ENCODE data around the gene LNP1. TPM values are rescaled to one million over a fixed set of nuclear protein-coding genes. Genes with fewer than 3 reads are reported as not detected.

Gene LNP1
- total and polyA plus RNA-seq, 10 of the 15 experiments (the other 5 are each of a cell fraction or from before 2014, with no cell fraction given), result 2.1 to 4.2 (median 2.7) TPM

GRCh38 chr3:100456745-100457144 is 55.4 kb downstream of the LNP1 start:
- H3K4me3 ChIP-seq, result no peak overlapping the region
- H3K36me3 ChIP-seq (ENCODE audit: control insufficient read depth in 2 of 2, insufficient read depth in 2 of 2, low read length in 1 of 2), result no peaks in the 10 kb centered on the region
- intact Hi-C loops (cut with micrococcal nuclease; ENCODE audit: unreplicated experiment), result loop anchor here (5.0 kb wide), 1 partner anchor 624 kb away; no protein-coding TSS in a partner anchor
- 88% methylated on average over 1 of the region's 1 CpG for WGBS (ENCODE audit: insufficient coverage, insufficient replicate concordance, low lambda C conversion rate, missing lambda C conversion rate)
- CTCF ChIA-PET, result interaction anchor here (0.9 to 2.2 kb wide), 7 partner anchors 9 to 625 kb away, joined by 3 to 10 read pairs (median 3); no protein-coding TSS in a partner anchor
- BruUV-seq (replicated peaks), result no TSS peak
- RAD21 ChIA-PET (ENCODE audit: unreplicated experiment), result interaction anchor here (1.0 to 1.4 kb wide), 3 partner anchors 133 to 633 kb away, joined by 3 to 5 read pairs (median 4); no protein-coding TSS in a partner anchor
- POLR2A ChIA-PET, result interaction anchor here (0.7 kb wide), 1 partner anchor 27 kb away, joined by 4 read pairs; no protein-coding TSS in a partner anchor
- H3K27ac ChIP-seq (ENCODE audit: control insufficient read depth, insufficient read depth), result no peak overlapping the region
- no peak overlapping the region for H3K4me2 ChIP-seq (ENCODE audit: control insufficient read depth, insufficient read depth)
- FAIRE-seq (no peak), ATAC-seq (no peak), DNase-seq (ENCODE audit: low read depth, low spot score) (no peak)
- no peak for TF ChIP-seq NR2C1 (IDR thresholded peaks at IDR 0.05)
- TF ChIP-seq MEF2B (IDR thresholded peaks at IDR 0.05; ENCODE audit: partially characterized antibody, poor library complexity, severe bottlenecking), result no peak
- no peak for TF ChIP-seq NFIC (IDR thresholded peaks at IDR 0.05; ENCODE audit: low read depth, low read length)
- TF ChIP-seq POU2F2 (IDR thresholded peaks at IDR 0.05; ENCODE audit: borderline replicate concordance, low read depth, low read length), result no peak
- TF ChIP-seq ATF3 (IDR thresholded peaks at IDR 0.05; ENCODE audit: borderline replicate concordance, extremely low read depth, low read depth, low read length), result no peak
- TF ChIP-seq ZBTB33 (IDR thresholded peaks at IDR 0.05), result no peak
- no peak for TF ChIP-seq CEBPB (IDR thresholded peaks at IDR 0.05; ENCODE audit: borderline replicate concordance in 1 of 2, low read depth in 2 of 2, low read length in 2 of 2)
- no peak for TF ChIP-seq ZNF622 (IDR thresholded peaks at IDR 0.05)
- TF ChIP-seq EP300 (IDR thresholded peaks at IDR 0.05; ENCODE audit: borderline replicate concordance in 1 of 2, control insufficient read depth in 1 of 2, low read depth in 2 of 2, low read length in 2 of 2), result no peak
- TF ChIP-seq CREM (IDR thresholded peaks at IDR 0.05; ENCODE audit: low read depth), result no peak
- no peak for TF ChIP-seq CUX1 (IDR thresholded peaks at IDR 0.05; ENCODE audit: insufficient replicate concordance, low read depth, low read length)
- no peak for TF ChIP-seq PAX8 (IDR thresholded peaks at IDR 0.05)
- no peak for TF ChIP-seq CBX3 (IDR thresholded peaks at IDR 0.05; ENCODE audit: borderline replicate concordance, low read depth)
- TF ChIP-seq JUNB (IDR thresholded peaks at IDR 0.05), result no peak
- no peak for TF ChIP-seq NR2C2 (IDR thresholded peaks at IDR 0.05; ENCODE audit: borderline replicate concordance, control insufficient read depth, insufficient read length, low read depth)
- H3K4me1 ChIP-seq (ENCODE audit: control insufficient read depth, insufficient read depth, low read length), result no peaks in the 10 kb centered on the region
- H4K20me1 ChIP-seq (ENCODE audit: control insufficient read depth, insufficient read depth), result no peaks in the 10 kb centered on the region
- H3K9me3 ChIP-seq (replicated peaks; ENCODE audit: control insufficient read depth, insufficient read depth, low read length), result no peaks in the 10 kb centered on the region
- H3K79me2 ChIP-seq (ENCODE audit: control insufficient read depth, insufficient read depth, low read length), result no peaks in the 10 kb centered on the region
- H3K27me3 ChIP-seq (replicated peaks in 1 of 2; ENCODE audit: control insufficient read depth in 2 of 2, insufficient read depth in 2 of 2, low read length in 1 of 2), result no peaks in the 10 kb centered on the region
- in situ Hi-C loops (cut with MboI), result no loop called here
- no peak overlapping the region for H3K9ac ChIP-seq (ENCODE audit: control insufficient read depth, insufficient read depth, low read length)
- H2AFZ ChIP-seq (ENCODE audit: control insufficient read depth, low read depth, low read length), result no peak overlapping the region
- SMC1A ChIA-PET (ENCODE audit: uncharacterized antibody, unreplicated experiment), result interaction anchor here (0.7 to 10.6 kb wide), 7 partner anchors 12 to 586 kb away, joined by 3 to 279 read pairs (median 3); no protein-coding TSS in a partner anchor
